Glutamatergic neuron (in vitro differentiated cells): Measurements from ENCODE around the gene PEPD. TPM values are rescaled to one million over a fixed set of nuclear protein-coding genes. Genes with fewer than 3 reads are reported as not detected.

ENCODE experiments used
- DNase-seq: peaks from one replicate; pipeline ENCODE4 v3.0.0; 2022
- H3K27ac Mint-ChIP-seq: one replicate; pipeline ENCODE4 v1.8.0; 2020; ENCODE audit warnings: mild to moderate bottlenecking, mixed read lengths, inconsistent platforms; ENCODE audit not compliant: unreplicated experiment
- H3K27me3 Mint-ChIP-seq: one replicate; pipeline ENCODE4 v1.8.0; 2020; ENCODE audit warnings: mild to moderate bottlenecking, moderate library complexity, mixed read lengths, inconsistent platforms; ENCODE audit not compliant: unreplicated experiment
- H3K36me3 Mint-ChIP-seq: one replicate; pipeline ENCODE4 v1.8.0; 2020; ENCODE audit warnings: mild to moderate bottlenecking, mixed read lengths, inconsistent platforms; ENCODE audit not compliant: unreplicated experiment
- H3K4me1 Mint-ChIP-seq: one replicate; pipeline ENCODE4 v1.8.0; 2020; ENCODE audit warnings: mild to moderate bottlenecking, low read depth, mixed read lengths, inconsistent platforms; ENCODE audit not compliant: unreplicated experiment
- H3K4me3 Mint-ChIP-seq: one replicate; pipeline ENCODE4 v1.8.0; 2020; ENCODE audit warnings: mild to moderate bottlenecking, mixed read lengths, inconsistent platforms; ENCODE audit not compliant: unreplicated experiment
- H3K9me3 Mint-ChIP-seq: one replicate; pipeline ENCODE4 v1.8.0; 2020; ENCODE audit warnings: mild to moderate bottlenecking, moderate library complexity, mixed read lengths, inconsistent platforms; ENCODE audit not compliant: unreplicated experiment
- CTCF ChIP-seq: fragments of 200-600 bp; sonication (generic); IDR thresholded peaks from one replicate; pipeline ENCODE4 v1.5.0; 2021; ENCODE audit not compliant: partially characterized antibody, unreplicated experiment
- total RNA-seq: library from RNA; stranded (reverse); fragmentation: NEBNext Ultra II Directional; extraction: Animal tissue kit (Norgen Biotek cat#: 25700); gene quantifications from one replicate; pipeline ENCODE4 v1.2.1, GENCODE V29; 2021; ENCODE audit not compliant: unreplicated experiment

Gene PEPD
- total RNA-seq, 1 donor from 2014 or later: 93.3 TPM

- Mint-ChIP-seq H3K36me3 (no peaks in the 10 kb centered on the region), H3K4me3 (no peak overlapping the region), H3K27me3 (peaks cover 15% of the 10 kb centered on the region), H3K27ac (no peak overlapping the region), H3K9me3 (peaks cover 13% of the 10 kb centered on the region), H3K4me1 (peaks cover 31% of the 10 kb centered on the region)
- no peak for DNase-seq
- no peak for TF ChIP-seq CTCF
Measured at GRCh38 chr19:33524024-33524664, 2.6 kb upstream of the PEPD start.

- H3K36me3 Mint-ChIP-seq: no peaks in the 10 kb centered on the region
- H3K4me3 Mint-ChIP-seq: no peak overlapping the region
- DNase-seq: no peak
- H3K9me3 Mint-ChIP-seq: peaks cover 13% of the 10 kb centered on the region
- no peak overlapping the region for H3K27ac Mint-ChIP-seq
- TF ChIP-seq CTCF: no peak
- peaks cover 38% of the 10 kb centered on the region for H3K4me1 Mint-ChIP-seq
- H3K27me3 Mint-ChIP-seq: peaks cover 15% of the 10 kb centered on the region
Measured at GRCh38 chr19:33523167-33523566, 1.6 kb upstream of the PEPD start.

- H3K4me1 Mint-ChIP-seq: peaks cover 38% of the 10 kb centered on the region
- peaks cover 15% of the 10 kb centered on the region for H3K27me3 Mint-ChIP-seq
- H3K9me3 Mint-ChIP-seq: peaks cover 13% of the 10 kb centered on the region
- peak overlapping the region; percentile 89 for H3K4me3 Mint-ChIP-seq
- DNase-seq: no peak
- H3K27ac Mint-ChIP-seq: no peak overlapping the region
- H3K36me3 Mint-ChIP-seq: no peaks in the 10 kb centered on the region
- no peak for TF ChIP-seq CTCF
Measured at GRCh38 chr19:33522371-33522662, 726 bp upstream of the PEPD start.

- peaks cover 14% of the 10 kb centered on the region for H3K9me3 Mint-ChIP-seq
- peak overlapping the region; percentile 96 for H3K4me3 Mint-ChIP-seq
- no peak for TF ChIP-seq CTCF
- peak overlapping the region; percentile 82 for H3K27ac Mint-ChIP-seq
- H3K36me3 Mint-ChIP-seq: no peaks in the 10 kb centered on the region
- H3K27me3 Mint-ChIP-seq: peaks cover 13% of the 10 kb centered on the region
- H3K4me1 Mint-ChIP-seq: peaks cover 47% of the 10 kb centered on the region
- DNase-seq: no peak
Measured at GRCh38 chr19:33520844-33521479, 629 bp downstream of the PEPD start.

GRCh38 chr19:33520048-33520643 is 1.4 kb downstream of the PEPD start:
- DNase-seq: no peak
- H3K4me3 Mint-ChIP-seq: peak overlapping the region; percentile 96
- no peaks in the 10 kb centered on the region for H3K36me3 Mint-ChIP-seq
- peak overlapping the region; percentile 82 for H3K27ac Mint-ChIP-seq
- TF ChIP-seq CTCF: no peak
- H3K27me3 Mint-ChIP-seq: peaks cover 15% of the 10 kb centered on the region
- peaks cover 49% of the 10 kb centered on the region for H3K4me1 Mint-ChIP-seq
- H3K9me3 Mint-ChIP-seq: peaks cover 14% of the 10 kb centered on the region
